K562 (cell line): ENCODE data around the gene EEF1A1. TPM values are rescaled to one million over a fixed set of nuclear protein-coding genes. Genes with fewer than 3 reads are reported as not detected.

Experiments
- BCOR ChIP-seq: fragments of 450-650 bp; IDR thresholded peaks from 2 replicates; pipeline ENCODE4 v1.6.1; 2016
- BRD4 ChIP-seq: fragments of 200-600 bp; sonication (generic); IDR thresholded peaks from 2 replicates; pipeline ENCODE4 v1.6.1; 2017; ENCODE audit warnings: inconsistent platforms
- CBX3 ChIP-seq, 2 experiments: IDR thresholded peaks; 1 replicate in 1 of 2; 2 replicates in 1 of 2; pipeline ENCODE4 v1.6.1; 2012; ENCODE audit warnings: inconsistent platforms in 2 of 2, low read length in 2 of 2, borderline replicate concordance in 1 of 2, control low read depth in 1 of 2
- CEBPB ChIP-seq: fragments of 450-650 bp; IDR thresholded peaks from 2 replicates; pipeline ENCODE4 v1.6.1; 2016; ENCODE audit warnings: missing genetic modification characterization, missing compliant biosample characterization
- DMBX1 ChIP-seq: fragments of 250-450 bp; sonication (Bioruptor Pico); IDR thresholded peaks from 2 replicates; pipeline ENCODE4 v1.8.0; 2022; ENCODE audit warnings: inconsistent platforms, mild to moderate bottlenecking, moderate library complexity, borderline replicate concordance
- HMG20A ChIP-seq: fragments of 450-650 bp; formaldehyde crosslinking; conservative IDR thresholded peaks from 2 replicates; pipeline ENCODE4 v1.4.0; 2020; ENCODE audit warnings: mild to moderate bottlenecking, mixed read lengths
- KDM4B ChIP-seq, 2 experiments: fragments of 450-650 bp in 1 of 2; sonication (generic) in 1 of 2; IDR thresholded peaks; 2 replicates each; pipeline ENCODE4 v1.6.1; 2016 to 2017; ENCODE audit warnings: borderline replicate concordance in 2 of 2, antibody characterized with exemption in 1 of 2, low read depth in 1 of 2, mild to moderate bottlenecking in 1 of 2
- LARP7 ChIP-seq: fragments of 450-650 bp; IDR thresholded peaks from 2 replicates; pipeline ENCODE4 v1.6.1; 2016
- MCM3 ChIP-seq: fragments of 450-650 bp; IDR thresholded peaks from 2 replicates; pipeline ENCODE4 v1.6.1; 2016
- MCM7 ChIP-seq, 2 experiments: fragments of 450-650 bp; IDR thresholded peaks; 2 replicates each; pipeline ENCODE4 v1.6.1; 2016 to 2018
- NBN ChIP-seq: fragments of 450-650 bp; IDR thresholded peaks from 2 replicates; pipeline ENCODE4 v1.6.1; 2016; ENCODE audit warnings: low read depth, mild to moderate bottlenecking
- PRMT5 ChIP-seq: sonication (generic); formaldehyde crosslinking; IDR thresholded peaks from 2 replicates; pipeline ENCODE4 v1.5.0; 2020; ENCODE audit warnings: missing genetic modification reagents
- SAFB2 ChIP-seq: fragments of 200-400 bp; formaldehyde crosslinking; IDR thresholded peaks from 2 replicates; pipeline ENCODE4 v1.6.1; 2018; ENCODE audit warnings: borderline replicate concordance, low read length, low read depth, moderate library complexity; ENCODE audit not compliant: severe bottlenecking
- SAP30 ChIP-seq: fragments of 200-600 bp; sonication (generic); IDR thresholded peaks from 2 replicates; pipeline ENCODE4 v1.6.1; 2012; ENCODE audit warnings: borderline replicate concordance, low read depth, mild to moderate bottlenecking, moderate library complexity, low read length, control low read depth, inconsistent platforms; ENCODE audit not compliant: insufficient read depth, poor library complexity, severe bottlenecking
- TCFL5 ChIP-seq: fragments of 250-450 bp; sonication (Bioruptor Pico); conservative IDR thresholded peaks from 2 replicates; pipeline ENCODE4 v1.6.1; 2021; ENCODE audit warnings: mild to moderate bottlenecking, moderate library complexity, matching md5 sums
- THRB ChIP-seq: fragments of 450-650 bp; formaldehyde crosslinking; conservative IDR thresholded peaks from 2 replicates; pipeline ENCODE4 v1.4.0; 2022; ENCODE audit warnings: mild to moderate bottlenecking, missing genetic modification characterization
- XRCC5 ChIP-seq: fragments of 200-400 bp; formaldehyde crosslinking; IDR thresholded peaks from 2 replicates; pipeline ENCODE4 v1.6.1; 2017; ENCODE audit warnings: low read depth, mild to moderate bottlenecking, low read length
- ZNF347 ChIP-seq: fragments of 450-650 bp; formaldehyde crosslinking; IDR thresholded peaks from 2 replicates; pipeline ENCODE4 v1.4.0; 2020; ENCODE audit warnings: low read depth, mild to moderate bottlenecking, moderate library complexity
- ZNF561 ChIP-seq: fragments of 450-650 bp; formaldehyde crosslinking; conservative IDR thresholded peaks from 2 replicates; pipeline ENCODE4 v1.4.0; 2020; ENCODE audit warnings: mild to moderate bottlenecking, moderate library complexity
- ZNF609 ChIP-seq: sonication (generic); formaldehyde crosslinking; IDR thresholded peaks from 2 replicates; pipeline ENCODE4 v1.8.1; 2023; ENCODE audit warnings: missing genetic modification reagents, mild to moderate bottlenecking, borderline replicate concordance
- ZNF699 ChIP-seq: fragments of 250-450 bp; sonication (Bioruptor Pico); IDR thresholded peaks from 2 replicates; pipeline ENCODE4 v1.8.0; 2021; ENCODE audit warnings: mild to moderate bottlenecking, moderate library complexity; ENCODE audit not compliant: insufficient replicate concordance
- polyA plus RNA-seq, 8 experiments: library from polyadenylated mRNA; depleted of rRNA in 4 of 8; stranded (reverse) in 5 of 8; unstranded in 3 of 8; fragments of >200 nt; fragmentation: Nextera tagmentation in 2 of 8; fragmentation: Illumina TruSeq in 1 of 8; extraction: Ambion mirVana in 2 of 8; extraction: Trizol in 1 of 8; gene quantifications; 2 replicates each; pipeline versions ENCODE4 v1.2.1 to v1.2.3, GENCODE V29; 2011 to 2014; ENCODE audit warnings: inconsistent platforms in 1 of 8, missing spikeins in 1 of 8
- total RNA-seq, 7 experiments: library from RNA; depleted of rRNA in 6 of 7; stranded (reverse); fragments of >200 nt in 6 of 7; fragmentation: Illumina TruSeq in 2 of 7; extraction: Trizol in 2 of 7; gene quantifications; 2 replicates each; pipeline versions ENCODE4 v1.2.1 to v1.2.3, GENCODE V29; 2011 to 2021; ENCODE audit warnings: low replicate concordance in 1 of 7
- TF ChIP-seq, protein P1 (sequence below): IDR thresholded peaks from 2 replicates; pipeline ENCODE4 v1.6.1; 2012; ENCODE audit warnings: low read depth, low read length, improper control_type of control experiment, borderline replicate concordance

Gene EEF1A1
- total and polyA plus RNA-seq, 9 of the 15 experiments (the other 6 are each of a cell fraction or from before 2014, with no cell fraction given): 6,453 to 17,323 (median 11,082) TPM

GRCh38 chr6:73514746-73515110 lies 6.1 kb downstream of the EEF1A1 start (continued):
- TF ChIP-seq ZNF609 (CRISPR knock-in tag) (no peak), CBX3 (IDR thresholded peaks at IDR 0.05; ENCODE audit: borderline replicate concordance in 1 of 2, low read length in 2 of 2) (no peak), XRCC5 (no peak), HMG20A (no peak), TCFL5 (CRISPR knock-in tag) (no peak), MCM7 (IDR thresholded peaks at IDR 0.05) (no peak), BRD4 (no peak), THRB (CRISPR knock-in tag) (peak; percentile 73), DMBX1 (no peak), NBN (no peak), LARP7 (no peak), PRMT5 (no peak), ZNF699 (CRISPR knock-in tag) (no peak), KDM4B (IDR thresholded peaks at IDR 0.05; ENCODE audit: borderline replicate concordance in 2 of 2, low read depth in 1 of 2) (no peak), SAFB2 (no peak), BCOR (no peak), ZNF347 (CRISPR knock-in tag) (0 out of 2 replicates have a peak, but pooled peaks have one; percentile 20), MCM3 (no peak), SAP30 (no peak), ZNF561 (CRISPR knock-in tag) (no peak), CEBPB (tag) (peak; percentile 76)
- TF ChIP-seq, protein P1, sequence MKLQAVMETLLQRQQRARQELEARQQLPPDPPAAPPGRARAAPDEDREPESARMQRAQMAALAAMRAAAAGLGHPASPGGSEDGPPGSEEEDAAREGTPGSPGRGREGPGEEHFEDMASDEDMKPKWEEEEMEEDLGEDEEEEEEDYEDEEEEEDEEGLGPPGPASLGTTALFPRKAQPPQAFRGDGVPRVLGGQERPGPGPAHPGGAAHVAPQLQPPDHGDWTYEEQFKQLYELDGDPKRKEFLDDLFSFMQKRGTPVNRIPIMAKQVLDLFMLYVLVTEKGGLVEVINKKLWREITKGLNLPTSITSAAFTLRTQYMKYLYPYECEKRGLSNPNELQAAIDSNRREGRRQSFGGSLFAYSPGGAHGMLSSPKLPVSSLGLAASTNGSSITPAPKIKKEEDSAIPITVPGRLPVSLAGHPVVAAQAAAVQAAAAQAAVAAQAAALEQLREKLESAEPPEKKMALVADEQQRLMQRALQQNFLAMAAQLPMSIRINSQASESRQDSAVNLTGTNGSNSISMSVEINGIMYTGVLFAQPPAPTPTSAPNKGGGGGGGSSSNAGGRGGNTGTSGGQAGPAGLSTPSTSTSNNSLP: no peak
